Lower leg skin (tissue), 4 donors: Measurements from ENCODE around the gene GJD2. TPM values are rescaled to one million over a fixed set of nuclear protein-coding genes. Genes with fewer than 3 reads are reported as not detected.

Experiments used
- DNase-seq, 2 donors: peaks; one replicate each; pipeline ENCODE4 v3.0.0-alpha.2; 2019; ENCODE audit warnings: low spot score in 2 of 2
- H3K4me3 ChIP-seq: fragments of 200-600 bp; sonication (generic); 2 replicates; pipeline ENCODE4 v1.5.1; 2017; ENCODE audit warnings: mild to moderate bottlenecking, low read depth; ENCODE audit not compliant: poor library complexity, severe bottlenecking
- POLR2A ChIP-seq, 2 donors: fragments of 450-650 bp; IDR thresholded peaks; one replicate each; pipeline ENCODE4 v1.6.1; 2016 to 2017; ENCODE audit warnings: antibody characterized with exemption in 2 of 2, mild to moderate bottlenecking in 1 of 2, moderate library complexity in 1 of 2
- WGBS, 2 donors: methylation state at CpG; one replicate each; pipeline ENCODE4 v1.1.5; 2018; 5-methylcytosine and 5-hydroxymethylcytosine counted together
- intact Hi-C: fragments of 100-400 bp; cut with DNase I; formaldehyde crosslinking; loops from one replicate; pipeline ENCODE4 v1.15.0; 2023; ENCODE audit warnings: low total_unique reads
- total RNA-seq, 4 donors: library from RNA; depleted of rRNA; stranded (reverse); fragments of >200 nt; gene quantifications; one replicate each; pipeline ENCODE4 v1.1.0, GENCODE V29; 2016
- TF ChIP-seq, protein P1 (sequence below), 3 donors: fragments of 450-650 bp; IDR thresholded peaks; one replicate each; pipeline ENCODE4 v1.5.1; 2016; ENCODE audit warnings: antibody characterized with exemption in 3 of 3, mild to moderate bottlenecking in 3 of 3, moderate library complexity in 2 of 3

GJD2 gene
- total RNA-seq, 4 donors from 2014 or later, result not detected

DNA sequence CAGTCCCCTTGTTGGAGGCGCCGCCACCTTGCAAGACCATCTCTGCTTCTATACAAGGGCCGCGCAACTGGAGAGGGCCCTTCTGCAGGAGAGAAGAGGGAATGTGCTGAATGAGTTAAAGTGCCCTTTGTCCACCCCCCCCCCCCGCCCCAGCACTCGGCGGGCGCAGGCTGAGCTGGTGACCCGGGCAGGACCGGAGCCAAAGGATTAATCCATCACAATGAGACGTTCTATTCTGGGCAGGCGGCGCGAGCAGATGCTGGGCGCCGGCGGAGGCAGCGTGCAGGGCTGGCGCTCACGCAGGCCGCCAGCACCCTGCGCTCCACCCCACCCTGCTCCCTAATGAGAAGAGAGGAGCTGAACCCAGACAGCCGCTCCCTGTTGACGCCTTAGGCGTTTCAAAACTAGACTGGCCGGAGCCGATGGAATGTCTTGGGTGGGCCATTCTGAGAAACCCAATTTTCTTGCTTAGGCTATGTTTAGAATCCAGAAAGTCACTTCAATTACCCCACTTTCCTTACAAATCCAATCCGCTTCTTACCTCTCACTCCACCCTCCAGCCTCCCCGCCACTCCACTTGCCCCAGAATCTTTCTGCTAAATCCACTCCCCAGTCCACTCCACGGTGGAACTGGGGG is 32.9 kb downstream of the GJD2 start:
- TF ChIP-seq, protein P1, sequence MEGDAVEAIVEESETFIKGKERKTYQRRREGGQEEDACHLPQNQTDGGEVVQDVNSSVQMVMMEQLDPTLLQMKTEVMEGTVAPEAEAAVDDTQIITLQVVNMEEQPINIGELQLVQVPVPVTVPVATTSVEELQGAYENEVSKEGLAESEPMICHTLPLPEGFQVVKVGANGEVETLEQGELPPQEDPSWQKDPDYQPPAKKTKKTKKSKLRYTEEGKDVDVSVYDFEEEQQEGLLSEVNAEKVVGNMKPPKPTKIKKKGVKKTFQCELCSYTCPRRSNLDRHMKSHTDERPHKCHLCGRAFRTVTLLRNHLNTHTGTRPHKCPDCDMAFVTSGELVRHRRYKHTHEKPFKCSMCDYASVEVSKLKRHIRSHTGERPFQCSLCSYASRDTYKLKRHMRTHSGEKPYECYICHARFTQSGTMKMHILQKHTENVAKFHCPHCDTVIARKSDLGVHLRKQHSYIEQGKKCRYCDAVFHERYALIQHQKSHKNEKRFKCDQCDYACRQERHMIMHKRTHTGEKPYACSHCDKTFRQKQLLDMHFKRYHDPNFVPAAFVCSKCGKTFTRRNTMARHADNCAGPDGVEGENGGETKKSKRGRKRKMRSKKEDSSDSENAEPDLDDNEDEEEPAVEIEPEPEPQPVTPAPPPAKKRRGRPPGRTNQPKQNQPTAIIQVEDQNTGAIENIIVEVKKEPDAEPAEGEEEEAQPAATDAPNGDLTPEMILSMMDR (IDR thresholded peaks at IDR 0.05), result no peak
- no peak for TF ChIP-seq POLR2A (IDR thresholded peaks at IDR 0.05)
- no peak overlapping the region for H3K4me3 ChIP-seq
- 5 to 10% methylated on average over 16 to 30 of the region's 30 CpGs for WGBS, 2 donors
- DNase-seq, result peak; percentile 22 to 88
- intact Hi-C loops, result no loop called here

DNA sequence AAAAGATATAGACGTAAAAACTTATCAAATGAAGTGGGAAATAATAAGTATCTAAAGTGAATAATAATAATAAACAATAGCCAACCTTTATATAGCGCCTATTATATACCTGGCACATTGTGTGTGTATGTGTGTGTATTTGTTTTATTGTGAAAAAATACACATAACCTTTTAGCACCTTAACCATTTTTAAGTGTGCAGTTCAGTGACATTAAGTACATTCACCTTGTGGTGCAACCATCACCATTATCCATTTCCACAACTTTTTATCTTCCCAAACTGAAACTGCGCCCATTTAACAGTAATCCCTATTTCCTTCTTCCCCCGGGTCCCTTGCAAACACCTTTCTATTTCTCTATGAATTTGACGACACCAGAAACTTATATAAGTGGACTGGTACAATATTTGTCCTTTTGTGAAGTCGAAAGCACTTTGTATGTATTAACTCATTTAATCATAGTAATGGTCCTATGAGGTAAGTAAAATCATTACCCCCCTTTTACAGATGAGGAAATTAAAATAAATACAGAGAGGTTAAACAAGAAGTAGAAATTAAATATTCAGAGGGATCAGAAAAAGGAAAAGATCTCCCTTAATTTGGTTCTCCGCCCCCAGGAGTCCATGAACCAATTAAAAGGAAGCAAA is 33.5 kb downstream of the GJD2 start:
- TF ChIP-seq POLR2A (IDR thresholded peaks at IDR 0.05), result no peak
- no peak overlapping the region for H3K4me3 ChIP-seq
- WGBS, 2 donors, result 80% methylated on average over 7 of the region's 7 CpGs
- intact Hi-C loops, result no loop called here
- no peak for DNase-seq

DNA sequence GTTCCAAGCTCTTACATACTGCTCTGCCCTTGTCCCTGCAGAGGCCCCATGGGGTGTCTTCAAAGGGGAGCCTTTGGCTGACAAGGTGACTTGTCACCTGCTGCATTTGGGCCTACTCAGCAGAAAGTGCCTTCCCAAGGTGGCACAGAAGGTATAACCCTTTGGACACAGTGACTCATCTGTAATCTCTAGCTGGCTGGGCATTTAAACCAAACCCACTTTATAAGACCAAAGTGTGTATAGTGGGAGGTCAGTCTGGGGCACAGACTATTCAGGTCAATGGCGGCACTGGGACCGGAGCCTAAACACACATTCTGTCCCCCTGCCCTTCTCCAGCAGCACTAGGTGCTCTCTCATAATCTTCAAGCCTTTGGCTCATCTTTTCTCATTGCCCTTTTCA is 35.1 kb downstream of the GJD2 start:
- 68 to 82% methylated on average over 2 of the region's 2 CpGs for WGBS, 2 donors
- intact Hi-C loops, result no loop called here
- no peak for DNase-seq
- TF ChIP-seq POLR2A (IDR thresholded peaks at IDR 0.05), result no peak
- TF ChIP-seq, protein P1 (IDR thresholded peaks at IDR 0.05), result no peak
- no peak overlapping the region for H3K4me3 ChIP-seq

DNA sequence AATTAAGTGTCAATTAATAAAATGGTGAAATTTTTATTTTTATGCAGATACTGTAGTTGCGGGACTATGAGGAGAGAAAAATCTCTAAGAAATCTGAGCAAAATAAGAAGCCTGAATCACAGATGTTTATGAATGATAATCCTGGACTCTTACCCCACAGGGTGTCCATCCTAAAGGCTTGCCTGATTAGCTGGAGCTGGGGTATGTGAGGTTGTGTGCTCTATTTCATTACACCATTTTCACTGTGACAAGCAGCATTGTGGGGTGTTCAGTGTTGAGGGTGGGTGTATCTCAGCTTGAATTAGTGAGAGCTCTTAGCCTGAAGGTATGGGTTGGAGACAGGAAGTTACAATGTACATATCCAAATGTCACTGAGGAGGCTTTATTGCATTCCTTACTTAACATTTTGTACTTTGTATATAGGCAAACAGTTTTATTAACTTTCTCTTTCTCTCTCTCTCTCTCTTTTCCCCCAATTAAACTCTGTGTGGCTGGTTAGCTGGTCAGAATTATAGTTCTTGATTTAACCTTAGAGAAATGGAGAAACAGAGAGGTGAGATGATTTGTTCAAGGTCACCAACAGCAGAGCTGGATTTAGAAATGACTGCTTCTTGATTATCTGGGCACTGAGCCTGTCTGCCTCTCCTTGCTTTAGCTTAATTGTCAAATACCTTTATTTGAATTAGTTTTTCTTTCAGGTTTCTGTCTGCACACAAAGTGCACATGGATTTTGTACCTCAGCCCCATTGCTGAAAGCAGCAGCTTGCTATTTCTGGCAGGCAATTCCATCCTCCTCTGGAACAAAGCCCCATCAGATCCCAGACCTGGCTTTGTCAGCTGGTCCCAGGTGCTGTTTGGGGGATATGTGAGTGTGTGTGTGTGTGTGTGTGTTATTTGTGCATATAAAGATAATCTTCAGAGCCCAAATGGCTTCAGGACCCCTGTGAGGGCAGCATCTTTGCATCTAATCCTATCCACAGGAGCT is 35.8 kb downstream of the GJD2 start:
- H3K4me3 ChIP-seq, result no peak overlapping the region
- WGBS, 2 donors, result 93 to 96% methylated on average over 1 of the region's 1 CpG
- no peak for TF ChIP-seq POLR2A (IDR thresholded peaks at IDR 0.05)
- TF ChIP-seq, protein P1 (IDR thresholded peaks at IDR 0.05), result no peak
- intact Hi-C loops, result no loop called here
- DNase-seq, result no peak

DNA sequence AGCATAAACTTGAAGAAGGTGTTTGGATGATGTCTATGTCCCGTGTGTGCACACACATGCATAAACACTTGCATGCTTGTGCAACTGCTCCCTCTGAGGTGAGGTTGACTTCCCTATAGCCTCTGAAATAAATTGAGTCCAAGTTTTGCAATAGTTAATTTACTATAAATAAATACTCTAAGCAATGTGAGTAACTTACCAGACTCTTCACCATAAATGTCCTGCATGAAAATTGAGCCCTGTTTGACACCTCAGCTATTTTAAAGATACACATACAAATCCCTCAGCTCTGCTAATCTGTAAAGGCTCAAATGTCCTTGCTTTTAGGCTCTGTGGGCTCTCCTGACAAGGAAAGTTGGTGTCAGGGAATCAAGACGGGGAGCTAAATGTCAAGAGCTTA is 37.1 kb downstream of the GJD2 start:
- no peak for DNase-seq
- intact Hi-C loops, result no loop called here
- TF ChIP-seq, protein P1 (IDR thresholded peaks at IDR 0.05), result no peak
- no peak for TF ChIP-seq POLR2A (IDR thresholded peaks at IDR 0.05)
- 82 to 85% methylated on average over 2 of the region's 2 CpGs for WGBS, 2 donors
- H3K4me3 ChIP-seq, result no peak overlapping the region

DNA sequence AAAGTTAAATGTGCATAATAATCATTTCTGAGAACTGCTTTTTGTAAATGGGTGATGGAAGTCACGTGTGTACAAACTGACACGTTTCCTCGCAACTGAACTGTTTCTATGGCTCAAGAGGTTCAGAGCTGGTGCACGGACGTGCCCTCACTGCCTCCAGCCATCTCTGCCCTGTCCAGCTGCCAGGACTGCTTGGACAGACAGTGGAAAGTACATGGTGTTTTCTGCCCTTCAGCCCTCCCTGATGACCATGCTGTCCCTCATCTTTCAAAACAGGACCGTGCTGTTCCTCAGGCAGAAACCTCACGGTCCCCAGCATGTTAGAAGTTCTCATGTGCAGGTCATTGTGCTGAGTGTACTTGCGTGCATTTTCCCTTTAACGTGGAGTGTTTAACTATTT is 38.7 kb downstream of the GJD2 start:
- intact Hi-C loops, result no loop called here
- no peak overlapping the region for H3K4me3 ChIP-seq
- no peak for TF ChIP-seq POLR2A (IDR thresholded peaks at IDR 0.05)
- TF ChIP-seq, protein P1 (IDR thresholded peaks at IDR 0.05), result no peak
- WGBS, 2 donors, result 65 to 70% methylated on average over 9 of the region's 9 CpGs
- no peak for DNase-seq
